SK-N-SH (cell line): Measurements from ENCODE around the gene ANO10. TPM values are rescaled to one million over a fixed set of nuclear protein-coding genes. Genes with fewer than 3 reads are reported as not detected.

Experiments used
- CTCF ChIA-PET: fragments of 300-600, 350-600 bp; formaldehyde crosslinking; extraction: SDS; loops from one replicate; lab custom pipeline; 2021; lab: Yijun Ruan, JAX
- POLR2A ChIA-PET: fragments of 350-600 bp; sonication (Branson Sonifier 250); formaldehyde crosslinking; extraction: SDS; loops from one replicate; lab custom pipeline; 2020; ENCODE audit warnings: antibody characterized with exemption, inconsistent platforms; lab: Yijun Ruan, JAX
- DNase-seq: peaks from one replicate; pipeline ENCODE4 v3.0.0; 2012
- H2AFZ ChIP-seq: fragments of 200-600 bp; sonication (generic); 2 replicates; pipeline ENCODE4 v1.8.1; 2016; ENCODE audit warnings: antibody characterized with exemption, mild to moderate bottlenecking, low read depth
- H3F3A ChIP-seq: fragments of 200-600 bp; sonication (generic); replicated peaks from 2 replicates; pipeline ENCODE3; 2016; ENCODE audit warnings: antibody characterized with exemption, mild to moderate bottlenecking; ENCODE audit not compliant: insufficient read depth
- H3K27ac ChIP-seq, 2 experiments: fragments of 200-500 bp in 1 of 2; fragments of 200-600 bp in 1 of 2; sonication (Bioruptor generic) in 1 of 2; sonication (generic), shearing (Covaris generic) in 1 of 2; 2 replicates each; pipeline versions ENCODE4 v1.5.1 to v1.6.1; 2014 to 2016; ENCODE audit warnings: low read depth in 2 of 2, inconsistent platforms in 1 of 2, low read length in 1 of 2, mild to moderate bottlenecking in 1 of 2, mixed read lengths in 1 of 2
- H3K27me3 ChIP-seq: fragments of 200-600 bp; sonication (generic), shearing (Covaris generic); 2 replicates; pipeline ENCODE4 v1.6.1; 2016; ENCODE audit warnings: mixed run types; ENCODE audit not compliant: insufficient read depth
- H3K36me3 ChIP-seq, 2 experiments: fragments of 200-500 bp in 1 of 2; fragments of 200-600 bp in 1 of 2; sonication (Bioruptor generic) in 1 of 2; sonication (generic) in 1 of 2; replicated peaks in 1 of 2; 2 replicates each; pipeline versions ENCODE3 to v1.5.1; 2014 to 2016; ENCODE audit warnings: low read length in 1 of 2, mild to moderate bottlenecking in 1 of 2; ENCODE audit not compliant: insufficient read depth in 2 of 2, control insufficient read depth in 1 of 2
- H3K4me1 ChIP-seq, 2 experiments: fragments of 200-500 bp in 1 of 2; fragments of 200-600 bp in 1 of 2; sonication (Bioruptor generic) in 1 of 2; sonication (generic), shearing (Covaris generic) in 1 of 2; 2 replicates each; pipeline versions ENCODE4 v1.5.1 to v1.6.1; 2014 to 2016; ENCODE audit warnings: low read depth in 1 of 2, low read length in 1 of 2, mixed run types in 1 of 2; ENCODE audit not compliant: insufficient read depth in 2 of 2, control insufficient read depth in 1 of 2
- H3K4me2 ChIP-seq: fragments of 200-600 bp; sonication (generic), shearing (Covaris generic); 2 replicates; pipeline ENCODE4 v1.6.1; 2017; ENCODE audit warnings: mixed run types
- H3K4me3 ChIP-seq, 2 experiments: fragments of 200-500 bp in 1 of 2; fragments of 200-600 bp in 1 of 2; sonication (Bioruptor generic) in 1 of 2; sonication (generic), shearing (Covaris generic) in 1 of 2; 2 replicates each; pipeline versions ENCODE4 v1.5.1 to v1.8.1; 2014 to 2016; ENCODE audit warnings: low read depth in 2 of 2, inconsistent platforms in 1 of 2, low read length in 1 of 2, mild to moderate bottlenecking in 1 of 2, mixed read lengths in 1 of 2, moderate library complexity in 1 of 2
- H3K79me2 ChIP-seq: fragments of 200-600 bp; sonication (generic); 2 replicates; pipeline ENCODE4 v1.8.1; 2017; ENCODE audit warnings: mild to moderate bottlenecking; ENCODE audit not compliant: insufficient read depth
- H3K9ac ChIP-seq: fragments of 200-600 bp; sonication (generic); 2 replicates; pipeline ENCODE4 v1.6.1; 2017; ENCODE audit warnings: mixed run types
- H3K9me2 ChIP-seq: fragments of 200-600 bp; sonication (generic); 2 replicates; pipeline ENCODE4 v1.6.1; 2017; ENCODE audit warnings: mixed run types
- H3K9me3 ChIP-seq: fragments of 200-600 bp; sonication (generic); 2 replicates; pipeline ENCODE4 v1.6.1; 2017; ENCODE audit warnings: mixed run types, mild to moderate bottlenecking, moderate library complexity
- H4K20me1 ChIP-seq: fragments of 200-600 bp; sonication (generic); 2 replicates; pipeline ENCODE4 v1.6.1; 2017; ENCODE audit warnings: mild to moderate bottlenecking, mixed run types; ENCODE audit not compliant: insufficient read depth
- CHD2 ChIP-seq: fragments of 150-350 bp; IDR thresholded peaks from 2 replicates; pipeline ENCODE4 v1.6.1; 2018; ENCODE audit warnings: low read length; ENCODE audit not compliant: partially characterized antibody
- ELF1 ChIP-seq: IDR thresholded peaks from 2 replicates; pipeline ENCODE4 v1.4.0; 2012
- EZH2phosphoT487 ChIP-seq: fragments of 200-600 bp; sonication (generic); IDR thresholded peaks from 2 replicates; pipeline ENCODE4 v1.6.1; 2017; ENCODE audit warnings: low read depth, mixed run types, mild to moderate bottlenecking, antibody characterized with exemption, moderate library complexity, borderline replicate concordance
- FOSL2 ChIP-seq: IDR thresholded peaks from 2 replicates; pipeline ENCODE4 v1.4.0; 2012; ENCODE audit warnings: low read depth, mild to moderate bottlenecking, moderate library complexity, borderline replicate concordance
- FOXJ3 ChIP-seq: sonication (generic); formaldehyde crosslinking; IDR thresholded peaks from 2 replicates; pipeline ENCODE4 v1.5.1; 2020; ENCODE audit warnings: mild to moderate bottlenecking, missing genetic modification reagents
- FOXM1 ChIP-seq: IDR thresholded peaks from 2 replicates; pipeline ENCODE4 v1.4.0; 2012; ENCODE audit warnings: low read depth, mild to moderate bottlenecking
- GATA2 ChIP-seq: sonication (generic); formaldehyde crosslinking; IDR thresholded peaks from 2 replicates; pipeline ENCODE4 v1.5.0; 2020; ENCODE audit warnings: mild to moderate bottlenecking, missing genetic modification reagents
- IRF3 ChIP-seq: fragments of 150-350 bp; IDR thresholded peaks from 2 replicates; pipeline ENCODE4 v1.6.1; 2016; ENCODE audit warnings: mild to moderate bottlenecking, low read depth, low read length
- JUND ChIP-seq: IDR thresholded peaks from 2 replicates; pipeline ENCODE4 v1.4.0; 2012
- MAX ChIP-seq: IDR thresholded peaks from 2 replicates; pipeline ENCODE4 v1.4.0; 2012; ENCODE audit warnings: low read depth
- POLR2AphosphoS5 ChIP-seq: IDR thresholded peaks from 2 replicates; pipeline ENCODE4 v1.6.1; 2012; ENCODE audit warnings: low read depth, low read length
- RAD21 ChIP-seq: IDR thresholded peaks from 2 replicates; pipeline ENCODE4 v1.6.1; 2012; ENCODE audit warnings: mild to moderate bottlenecking, low read length
- TAF1 ChIP-seq: IDR thresholded peaks from 2 replicates; pipeline ENCODE4 v1.6.1; 2012; ENCODE audit warnings: low read depth, mild to moderate bottlenecking, low read length, moderate library complexity, borderline replicate concordance
- TEAD4 ChIP-seq: IDR thresholded peaks from 2 replicates; pipeline ENCODE4 v1.4.0; 2012; ENCODE audit warnings: mild to moderate bottlenecking, borderline replicate concordance; ENCODE audit not compliant: insufficient read depth
- USF2 ChIP-seq: fragments of 150-350 bp; IDR thresholded peaks from 2 replicates; pipeline ENCODE4 v1.6.1; 2017; ENCODE audit warnings: antibody characterized with exemption, low read length, low read depth, borderline replicate concordance
- YY1 ChIP-seq: IDR thresholded peaks from 2 replicates; pipeline ENCODE4 v1.4.0; 2012; ENCODE audit warnings: low read depth, mild to moderate bottlenecking
- ZBTB33 ChIP-seq: IDR thresholded peaks from 2 replicates; pipeline ENCODE4 v1.4.0; 2012; ENCODE audit warnings: low read depth, borderline replicate concordance
- WGBS: methylation state at CpG from one replicate; pipeline ENCODE4 v1.1.6; 2017; ENCODE audit warnings: low lambda C conversion rate; 5-methylcytosine and 5-hydroxymethylcytosine counted together
- polyA plus RNA-seq, 3 experiments: library from polyadenylated mRNA; depleted of rRNA; stranded (reverse); fragments of >200 nt; gene quantifications; 2 replicates each; pipeline ENCODE4 v1.2.3, GENCODE V29; 2012

ANO10 gene
- polyA plus RNA-seq, 1 of the 3 experiments (the other 2 are of a cell fraction): 16.8 TPM

- ChIA-PET CTCF (interaction anchor here (1.1 kb wide), 1 partner anchor 9 kb away, joined by 3 read pairs; no protein-coding TSS in a partner anchor), POLR2A (no interaction called here)
- no peaks in the 10 kb centered on the region for H3K9me2 ChIP-seq
- H3K9ac ChIP-seq: no peak overlapping the region
- 90% methylated on average over 7 of the region's 7 CpGs for WGBS
- H2AFZ ChIP-seq: no peak overlapping the region
- no peak overlapping the region for H3K27ac ChIP-seq
- H3K4me1 ChIP-seq: no peaks in the 10 kb centered on the region; a peak in 1 of 4 replicates
- H3K4me2 ChIP-seq: no peak overlapping the region
- H3K27me3 ChIP-seq: no peaks in the 10 kb centered on the region
- H3K79me2 ChIP-seq: no peaks in the 10 kb centered on the region
- no peaks in the 10 kb centered on the region for H4K20me1 ChIP-seq
- no peaks in the 10 kb centered on the region for H3K9me3 ChIP-seq
- H3K4me3 ChIP-seq: no peak overlapping the region
- no peaks in the 10 kb centered on the region for H3F3A ChIP-seq
- no peaks in the 10 kb centered on the region for H3K36me3 ChIP-seq
- DNase-seq: no peak
- no peak for TF ChIP-seq POLR2AphosphoS5
- no peak for TF ChIP-seq TEAD4
- no peak for TF ChIP-seq USF2
- TF ChIP-seq GATA2 (CRISPR knock-in tag): no peak
- no peak for TF ChIP-seq FOXJ3 (CRISPR knock-in tag)
- no peak for TF ChIP-seq TAF1
- no peak for TF ChIP-seq IRF3
- no peak for TF ChIP-seq ZBTB33
- TF ChIP-seq RAD21: no peak
- TF ChIP-seq YY1: no peak
- no peak for TF ChIP-seq JUND
- TF ChIP-seq FOXM1: no peak
- TF ChIP-seq EZH2phosphoT487: no peak
- no peak for TF ChIP-seq FOSL2
- TF ChIP-seq ELF1: no peak
- no peak for TF ChIP-seq MAX
- no peak for TF ChIP-seq CHD2
Observed at GRCh38 chr3:43413676-43414368, 208.0 kb downstream of the ANO10 start.
